A549 (cell line): ENCODE data around the gene WFDC12. TPM values are rescaled to one million over a fixed set of nuclear protein-coding genes. Genes with fewer than 3 reads are reported as not detected.

Source experiments
- ATAC-seq, 2 experiments: fragments of 200-7000 bp in 1 of 2; fragments of >200 bp in 1 of 2; cut with Nextera tagmentation in 1 of 2; cut with Tn5 transposase in 1 of 2; 3 replicates each; pipeline versions ENCODE4 v1.8.0 to v1.9.1; 2018 to 2020; ENCODE audit warnings: mild to moderate bottlenecking in 1 of 2, moderate library complexity in 1 of 2
- CTCF ChIA-PET: fragments of 300-600 bp; sonication (Branson Sonifier 250); formaldehyde crosslinking; extraction: SDS; loops from one replicate; lab custom pipeline; 2021; ENCODE audit warnings: antibody characterized with exemption, inconsistent platforms; lab: Yijun Ruan, JAX
- POLR2A ChIA-PET: fragments of 350-600 bp; formaldehyde crosslinking; extraction: SDS; loops from one replicate; lab custom pipeline; 2021; ENCODE audit warnings: antibody characterized with exemption, inconsistent platforms; lab: Yijun Ruan, JAX
- DNase-seq, 2 experiments: peaks; one replicate each; pipeline versions ENCODE4 v3.0.0 to v3.0.0-alpha.2; 2011 to 2016; ENCODE audit warnings: low read depth in 1 of 2, low spot score in 1 of 2
- FAIRE-seq: peaks from 2 replicates; lab custom pipeline; 2011; peaks lifted over from hg19 to GRCh38; lab: Jason Lieb, UNC
- H3K27ac ChIP-seq, 2 experiments: fragments of >200 bp; sonication (Bioruptor Twin); formaldehyde crosslinking; 3 replicates each; pipeline ENCODE4 v1.5.1; 2016 to 2017
- H3K4me1 ChIP-seq: fragments of >200 bp; sonication (Bioruptor Twin); formaldehyde crosslinking; 3 replicates; pipeline ENCODE4 v1.6.1; 2016
- H3K4me2 ChIP-seq: fragments of >200 bp; sonication (Bioruptor Twin); formaldehyde crosslinking; 3 replicates; pipeline ENCODE4 v1.6.1; 2016
- H3K4me3 ChIP-seq: fragments of >200 bp; sonication (Bioruptor Twin); formaldehyde crosslinking; 3 replicates; pipeline ENCODE4 v1.5.1; 2016
- H3K9me3 ChIP-seq: fragments of >200 bp; sonication (Bioruptor Twin); formaldehyde crosslinking; 3 replicates; pipeline ENCODE4 v1.6.1; 2016
- EHF ChIP-seq: fragments of 250-450 bp; sonication (Bioruptor Pico); IDR thresholded peaks from 2 replicates; pipeline ENCODE4 v1.5.0; 2020; ENCODE audit warnings: mild to moderate bottlenecking
- ESRRA ChIP-seq: fragments of 150-350 bp; IDR thresholded peaks from 2 replicates; pipeline ENCODE4 v1.6.1; 2014; ENCODE audit warnings: mild to moderate bottlenecking, low read length, borderline replicate concordance
- FOSL2 ChIP-seq, 2 experiments: fragments of 450-650 bp in 1 of 2; fragments of >200 bp in 1 of 2; sonication (Bioruptor Twin) in 1 of 2; formaldehyde crosslinking; IDR thresholded peaks; 2 replicates each; pipeline versions ENCODE4 v1.5.0 to v1.6.1; 2016 to 2020; ENCODE audit warnings: mild to moderate bottlenecking in 1 of 2, moderate library complexity in 1 of 2
- GATA3 ChIP-seq: IDR thresholded peaks from 2 replicates; pipeline ENCODE4 v1.6.1; 2012; ENCODE audit warnings: borderline replicate concordance
- HOXA7 ChIP-seq: fragments of 250-450 bp; sonication (Bioruptor Pico); IDR thresholded peaks from 2 replicates; pipeline ENCODE4 v1.5.0; 2020; ENCODE audit warnings: mild to moderate bottlenecking, moderate library complexity
- HOXB13 ChIP-seq: fragments of 250-450 bp; sonication (Bioruptor Pico); IDR thresholded peaks from 2 replicates; pipeline ENCODE4 v1.5.0; 2020; ENCODE audit warnings: low read depth, mild to moderate bottlenecking, moderate library complexity
- MAFK ChIP-seq: fragments of 450-650 bp; IDR thresholded peaks from 2 replicates; pipeline ENCODE4 v1.6.1; 2014; ENCODE audit not compliant: partially characterized antibody
- MAZ ChIP-seq: fragments of 150-350 bp; IDR thresholded peaks from 2 replicates; pipeline ENCODE4 v1.6.1; 2014; ENCODE audit warnings: antibody characterized with exemption, low read depth, low read length, borderline replicate concordance
- RCOR1 ChIP-seq: fragments of 150-350 bp; IDR thresholded peaks from 2 replicates; pipeline ENCODE4 v1.6.1; 2014; ENCODE audit warnings: antibody characterized with exemption, low read length, low read depth
- RNF2 ChIP-seq: fragments of 200-600 bp; sonication (generic); IDR thresholded peaks from 2 replicates; pipeline ENCODE4 v1.6.1; 2016; ENCODE audit warnings: low read depth, mild to moderate bottlenecking, antibody characterized with exemption, moderate library complexity, borderline replicate concordance
- ZFP36 ChIP-seq: fragments of 450-650 bp; IDR thresholded peaks from 2 replicates; pipeline ENCODE4 v1.6.1; 2014; ENCODE audit warnings: borderline replicate concordance; ENCODE audit not compliant: partially characterized antibody
- WGBS: methylation state at CpG from one replicate; pipeline ENCODE4 v1.1.6; 2017; ENCODE audit errors: missing lambda C conversion rate; 5-methylcytosine and 5-hydroxymethylcytosine counted together
- polyA plus RNA-seq, 4 experiments: library from polyadenylated mRNA; depleted of rRNA in 3 of 4; stranded (reverse); fragments of >200 nt; fragmentation: RNase III in 1 of 4; extraction: RNeasy Plus Mini Kit Qiagen cat#74134 plus additional on column Dnase treatment in 1 of 4; gene quantifications; 2 replicates in 3 of 4; 3 replicates in 1 of 4; pipeline ENCODE4 v1.2.3, GENCODE V29; 2011 to 2017
- TF ChIP-seq, protein P1 (sequence below): fragments of 250-450 bp; sonication (Bioruptor Pico); IDR thresholded peaks from 2 replicates; pipeline ENCODE4 v1.5.0; 2021; ENCODE audit warnings: mild to moderate bottlenecking, moderate library complexity, borderline replicate concordance
- TF ChIP-seq, protein P2 (sequence below): fragments of >200 bp; sonication (Bioruptor Twin); formaldehyde crosslinking; IDR thresholded peaks from 3 replicates; pipeline ENCODE4 v1.6.1; 2016
- TF ChIP-seq, protein P3 (sequence below): fragments of 450-650 bp; IDR thresholded peaks from 2 replicates; pipeline ENCODE4 v1.6.1; 2014; ENCODE audit warnings: antibody characterized with exemption
- TF ChIP-seq, protein P4 (sequence below): IDR thresholded peaks from 2 replicates; pipeline ENCODE4 v1.6.1; 2012
- TF ChIP-seq, protein P5 (sequence below): fragments of >200 bp; sonication (Bioruptor Twin); formaldehyde crosslinking; IDR thresholded peaks from 2 replicates; pipeline ENCODE4 v1.6.1; 2016
- TF ChIP-seq, protein P6 (sequence below): fragments of >200 bp; sonication (Bioruptor Twin); formaldehyde crosslinking; IDR thresholded peaks from 3 replicates; pipeline ENCODE4 v1.5.1; 2016

Gene WFDC12
- polyA plus RNA-seq, 2 of the 4 experiments (the other 2 are of a cell fraction) = not detected

DNA sequence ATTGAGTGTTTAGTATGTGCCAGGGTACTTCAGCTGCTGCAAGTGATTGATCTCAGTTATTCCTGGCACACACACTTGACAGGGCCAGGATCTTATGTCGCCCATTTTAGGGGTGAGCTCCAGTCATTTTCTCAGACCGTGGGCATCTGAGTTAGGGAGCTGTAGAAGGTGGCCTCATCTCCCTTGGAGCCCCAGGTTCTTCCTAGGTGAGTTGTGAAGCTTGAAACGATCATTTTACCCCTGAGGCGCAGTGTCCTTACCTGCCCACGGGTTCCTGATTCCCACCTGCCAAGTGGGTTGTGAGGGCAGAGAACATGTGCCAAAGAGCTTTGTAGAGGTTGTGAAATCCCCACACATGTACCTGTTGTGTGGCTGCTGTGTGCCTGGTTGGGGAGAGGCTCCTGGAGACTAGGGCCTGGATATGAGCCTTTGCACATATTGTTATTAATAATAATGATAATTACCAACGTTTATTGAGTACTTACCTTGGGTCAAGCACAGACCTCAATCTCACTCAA is 22.9 kb downstream of the WFDC12 start:
- Histone ChIP-seq H3K9me3 (no peaks in the 10 kb centered on the region), H3K4me2 (no peak overlapping the region), H3K27ac (no peak overlapping the region), H3K4me3 (no peak overlapping the region), H3K4me1 (no peaks in the 10 kb centered on the region)
- ChIA-PET POLR2A (no interaction called here), CTCF (interaction anchor here (1.0 to 3.5 kb wide), 3 partner anchors 58 to 211 kb away, joined by 3 to 19 read pairs (median 3); no protein-coding TSS in a partner anchor)
- WGBS = 42% methylated on average over 4 of the region's 6 CpGs
- no peak for TF ChIP-seq RCOR1
- TF ChIP-seq MAZ = no peak
- no peak for TF ChIP-seq MAFK
- TF ChIP-seq, protein P1, sequence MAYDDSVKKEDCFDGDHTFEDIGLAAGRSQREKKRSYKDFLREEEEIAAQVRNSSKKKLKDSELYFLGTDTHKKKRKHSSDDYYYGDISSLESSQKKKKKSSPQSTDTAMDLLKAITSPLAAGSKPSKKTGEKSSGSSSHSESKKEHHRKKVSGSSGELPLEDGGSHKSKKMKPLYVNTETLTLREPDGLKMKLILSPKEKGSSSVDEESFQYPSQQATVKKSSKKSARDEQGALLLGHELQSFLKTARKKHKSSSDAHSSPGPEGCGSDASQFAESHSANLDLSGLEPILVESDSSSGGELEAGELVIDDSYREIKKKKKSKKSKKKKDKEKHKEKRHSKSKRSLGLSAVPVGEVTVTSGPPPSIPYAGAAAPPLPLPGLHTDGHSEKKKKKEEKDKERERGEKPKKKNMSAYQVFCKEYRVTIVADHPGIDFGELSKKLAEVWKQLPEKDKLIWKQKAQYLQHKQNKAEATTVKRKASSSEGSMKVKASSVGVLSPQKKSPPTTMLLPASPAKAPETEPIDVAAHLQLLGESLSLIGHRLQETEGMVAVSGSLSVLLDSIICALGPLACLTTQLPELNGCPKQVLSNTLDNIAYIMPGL = no peak
- no peak for TF ChIP-seq EHF
- TF ChIP-seq HOXA7 (CRISPR knock-in tag) = no peak
- TF ChIP-seq FOSL2 (IDR thresholded peaks at IDR 0.05) = no peak
- TF ChIP-seq FOSL2 (CRISPR knock-in tag; IDR thresholded peaks at IDR 0.05) = no peak
- TF ChIP-seq RNF2 = no peak
- TF ChIP-seq, protein P2, sequence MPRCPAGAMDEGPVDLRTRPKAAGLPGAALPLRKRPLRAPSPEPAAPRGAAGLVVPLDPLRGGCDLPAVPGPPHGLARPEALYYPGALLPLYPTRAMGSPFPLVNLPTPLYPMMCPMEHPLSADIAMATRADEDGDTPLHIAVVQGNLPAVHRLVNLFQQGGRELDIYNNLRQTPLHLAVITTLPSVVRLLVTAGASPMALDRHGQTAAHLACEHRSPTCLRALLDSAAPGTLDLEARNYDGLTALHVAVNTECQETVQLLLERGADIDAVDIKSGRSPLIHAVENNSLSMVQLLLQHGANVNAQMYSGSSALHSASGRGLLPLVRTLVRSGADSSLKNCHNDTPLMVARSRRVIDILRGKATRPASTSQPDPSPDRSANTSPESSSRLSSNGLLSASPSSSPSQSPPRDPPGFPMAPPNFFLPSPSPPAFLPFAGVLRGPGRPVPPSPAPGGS = no peak
- no peak for TF ChIP-seq GATA3
- TF ChIP-seq, protein P3, sequence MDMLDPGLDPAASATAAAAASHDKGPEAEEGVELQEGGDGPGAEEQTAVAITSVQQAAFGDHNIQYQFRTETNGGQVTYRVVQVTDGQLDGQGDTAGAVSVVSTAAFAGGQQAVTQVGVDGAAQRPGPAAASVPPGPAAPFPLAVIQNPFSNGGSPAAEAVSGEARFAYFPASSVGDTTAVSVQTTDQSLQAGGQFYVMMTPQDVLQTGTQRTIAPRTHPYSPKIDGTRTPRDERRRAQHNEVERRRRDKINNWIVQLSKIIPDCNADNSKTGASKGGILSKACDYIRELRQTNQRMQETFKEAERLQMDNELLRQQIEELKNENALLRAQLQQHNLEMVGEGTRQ = no peak
- TF ChIP-seq, protein P4, sequence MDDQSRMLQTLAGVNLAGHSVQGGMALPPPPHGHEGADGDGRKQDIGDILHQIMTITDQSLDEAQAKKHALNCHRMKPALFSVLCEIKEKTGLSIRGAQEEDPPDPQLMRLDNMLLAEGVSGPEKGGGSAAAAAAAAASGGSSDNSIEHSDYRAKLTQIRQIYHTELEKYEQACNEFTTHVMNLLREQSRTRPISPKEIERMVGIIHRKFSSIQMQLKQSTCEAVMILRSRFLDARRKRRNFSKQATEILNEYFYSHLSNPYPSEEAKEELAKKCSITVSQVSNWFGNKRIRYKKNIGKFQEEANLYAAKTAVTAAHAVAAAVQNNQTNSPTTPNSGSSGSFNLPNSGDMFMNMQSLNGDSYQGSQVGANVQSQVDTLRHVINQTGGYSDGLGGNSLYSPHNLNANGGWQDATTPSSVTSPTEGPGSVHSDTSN = no peak
- no peak for TF ChIP-seq ESRRA
- TF ChIP-seq, protein P5, sequence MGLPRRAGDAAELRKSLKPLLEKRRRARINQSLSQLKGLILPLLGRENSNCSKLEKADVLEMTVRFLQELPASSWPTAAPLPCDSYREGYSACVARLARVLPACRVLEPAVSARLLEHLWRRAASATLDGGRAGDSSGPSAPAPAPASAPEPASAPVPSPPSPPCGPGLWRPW = no peak
- ATAC-seq (no peak), FAIRE-seq (no peak), DNase-seq (no peak)

DNA sequence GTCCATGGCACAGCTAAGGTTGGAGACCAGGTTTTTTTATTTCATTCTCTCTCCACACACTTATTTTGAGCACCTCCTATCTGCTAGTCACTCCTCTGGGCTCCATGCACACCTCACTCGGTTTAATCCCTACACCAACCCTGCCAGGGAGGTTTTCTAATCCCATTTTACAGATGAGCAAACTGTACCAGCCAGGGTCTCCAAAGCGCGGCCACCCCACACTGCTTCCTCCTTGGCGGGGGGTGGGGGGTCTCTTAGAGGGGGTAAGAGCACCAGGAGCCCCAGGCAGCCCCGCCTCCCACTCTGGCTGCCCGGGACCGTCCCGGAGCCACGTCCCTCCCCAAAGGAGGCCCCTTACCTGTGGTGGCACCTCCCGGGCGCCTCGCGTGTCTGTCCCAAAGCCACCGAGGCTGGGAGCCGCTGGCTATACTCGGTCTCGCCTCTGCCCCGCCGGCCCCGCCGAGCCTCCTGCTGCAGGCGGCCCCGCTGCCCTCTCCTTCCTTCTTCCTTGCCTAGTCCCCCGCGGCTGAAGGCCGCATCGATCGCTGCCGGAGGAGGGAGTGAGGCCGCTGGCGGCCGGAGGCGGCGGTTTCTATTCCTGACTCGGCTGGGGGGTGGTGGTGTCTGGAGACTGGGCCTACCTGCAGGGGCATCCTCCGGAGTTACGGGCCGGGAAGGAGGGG is 23.6 kb downstream of the WFDC12 start, which contains the start of gene KCNS1:
KCNS1 (minus strand) TSS at position 565 of the 683 bp plus-strand sequence. CDS start 1,891 bp downstream, outside the sequence.
- FAIRE-seq = no peak
- no peak for ATAC-seq
- Histone ChIP-seq H3K4me3 (no peak within 1 kb of the TSS), H3K4me2 (no peak within 1 kb of the TSS), H3K4me1 (no peaks in the 10 kb centered on the region), H3K9me3 (no peaks in the 10 kb centered on the region), H3K27ac (no peak within 1 kb of the TSS)
- no peak for TF ChIP-seq ZFP36
- no peak for TF ChIP-seq MAFK
- TF ChIP-seq, protein P6, sequence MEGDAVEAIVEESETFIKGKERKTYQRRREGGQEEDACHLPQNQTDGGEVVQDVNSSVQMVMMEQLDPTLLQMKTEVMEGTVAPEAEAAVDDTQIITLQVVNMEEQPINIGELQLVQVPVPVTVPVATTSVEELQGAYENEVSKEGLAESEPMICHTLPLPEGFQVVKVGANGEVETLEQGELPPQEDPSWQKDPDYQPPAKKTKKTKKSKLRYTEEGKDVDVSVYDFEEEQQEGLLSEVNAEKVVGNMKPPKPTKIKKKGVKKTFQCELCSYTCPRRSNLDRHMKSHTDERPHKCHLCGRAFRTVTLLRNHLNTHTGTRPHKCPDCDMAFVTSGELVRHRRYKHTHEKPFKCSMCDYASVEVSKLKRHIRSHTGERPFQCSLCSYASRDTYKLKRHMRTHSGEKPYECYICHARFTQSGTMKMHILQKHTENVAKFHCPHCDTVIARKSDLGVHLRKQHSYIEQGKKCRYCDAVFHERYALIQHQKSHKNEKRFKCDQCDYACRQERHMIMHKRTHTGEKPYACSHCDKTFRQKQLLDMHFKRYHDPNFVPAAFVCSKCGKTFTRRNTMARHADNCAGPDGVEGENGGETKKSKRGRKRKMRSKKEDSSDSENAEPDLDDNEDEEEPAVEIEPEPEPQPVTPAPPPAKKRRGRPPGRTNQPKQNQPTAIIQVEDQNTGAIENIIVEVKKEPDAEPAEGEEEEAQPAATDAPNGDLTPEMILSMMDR = no peak
- TF ChIP-seq HOXB13 (CRISPR knock-in tag) = no peak
- ChIA-PET POLR2A (no interaction called here), CTCF (interaction anchor here (1.0 to 7.3 kb wide), 10 partner anchors 9 to 212 kb away, joined by 3 to 98 read pairs (median 8); no protein-coding TSS in a partner anchor)
- 59% methylated on average over 25 of the region's 38 CpGs for WGBS
- DNase-seq = no peak
